Endodermal cell (in vitro differentiated cells): ENCODE results near the gene GRK1. TPM values are rescaled to one million over a fixed set of nuclear protein-coding genes. Genes with fewer than 3 reads are reported as not detected.
"Not testable (repeated sequence)": the region's sequence is repeated elsewhere in the genome, so short reads cannot be mapped to it uniquely, and the experiment has no call there.

Source experiments
- DNase-seq: peaks from one replicate; pipeline ENCODE4 v3.0.0-alpha.2; 2017
- H3K27ac ChIP-seq: 2 replicates; pipeline ENCODE4 v1.5.1; 2013; ENCODE audit warnings: mild to moderate bottlenecking, low read depth, low read length, moderate library complexity
- H3K27me3 ChIP-seq: 2 replicates; pipeline ENCODE4 v1.6.1; 2013; ENCODE audit warnings: mild to moderate bottlenecking, low read length, moderate library complexity; ENCODE audit not compliant: insufficient read depth, control insufficient read depth, poor library complexity, severe bottlenecking
- H3K36me3 ChIP-seq: 2 replicates; pipeline ENCODE4 v1.7.0; 2013; ENCODE audit warnings: mild to moderate bottlenecking, low read length, moderate library complexity; ENCODE audit not compliant: control insufficient read depth, insufficient read depth
- H3K4me1 ChIP-seq: one replicate; pipeline ENCODE4 v1.7.0; 2013; ENCODE audit warnings: low read length; ENCODE audit not compliant: control insufficient read depth, insufficient read depth
- H3K4me3 ChIP-seq: 2 replicates; pipeline ENCODE4 v1.5.1; 2013; ENCODE audit warnings: mild to moderate bottlenecking, low read length, moderate library complexity
- H3K9ac ChIP-seq: 2 replicates; pipeline ENCODE4 v1.6.1; 2013; ENCODE audit warnings: mild to moderate bottlenecking, low read length, moderate library complexity; ENCODE audit not compliant: poor library complexity, severe bottlenecking; ENCODE audit errors: extremely low read depth
- H3K9me3 ChIP-seq: 2 replicates; pipeline ENCODE4 v1.6.1; 2013; ENCODE audit warnings: mild to moderate bottlenecking, low read length, moderate library complexity; ENCODE audit not compliant: control insufficient read depth
- H3K27ac Mint-ChIP-seq: 2 replicates; pipeline ENCODE4 v1.8.0; 2020; ENCODE audit warnings: mixed read lengths
- H3K27me3 Mint-ChIP-seq: 2 replicates; pipeline ENCODE4 v1.8.0; 2021; ENCODE audit warnings: mild to moderate bottlenecking, mixed read lengths; ENCODE audit not compliant: insufficient read depth
- H3K36me3 Mint-ChIP-seq: 2 replicates; pipeline ENCODE4 v1.8.0; 2020; ENCODE audit warnings: low read depth, mixed read lengths
- H3K4me1 Mint-ChIP-seq: 2 replicates; pipeline ENCODE4 v1.8.0; 2020; ENCODE audit warnings: mixed read lengths
- H3K4me3 Mint-ChIP-seq: 2 replicates; pipeline ENCODE4 v1.8.0; 2020; ENCODE audit warnings: mild to moderate bottlenecking, moderate library complexity, mixed read lengths
- H3K9me3 Mint-ChIP-seq: 2 replicates; pipeline ENCODE4 v1.8.0; 2020; ENCODE audit warnings: mild to moderate bottlenecking, mixed read lengths
- CTCF ChIP-seq: fragments of 200-600 bp; sonication (generic); conservative IDR thresholded peaks from 2 replicates; pipeline ENCODE4 v1.5.0; 2021; ENCODE audit warnings: antibody characterized with exemption, mild to moderate bottlenecking
- WGBS, 2 experiments: methylation state at CpG; one replicate each; pipeline versions ENCODE4 v1.1.5 to v1.1.7; 2013; ENCODE audit warnings: missing lambda C conversion rate in 2 of 2, mixed read lengths in 1 of 2; ENCODE audit not compliant: insufficient coverage in 1 of 2, insufficient read length in 1 of 2; 5-methylcytosine and 5-hydroxymethylcytosine counted together
- total RNA-seq, 2 donors: library from RNA; stranded (reverse); fragmentation: NEBNext Ultra II Directional in 1 of 2; extraction: Animal tissue kit (Norgen Biotek cat#: 25700) in 1 of 2; gene quantifications; 2 replicates in 1 of 2; 3 replicates in 1 of 2; pipeline ENCODE4 v1.2.1, GENCODE V29; 2021

GRK1 gene
- total RNA-seq, 2 donors from 2014 or later = 1.7 to 2.5 TPM

- Mint-ChIP-seq H3K27ac (no peak overlapping the region), H3K4me3 (no peak overlapping the region), H3K9me3 (peaks cover 8% of the 10 kb centered on the region), H3K36me3 (no peaks in the 10 kb centered on the region), H3K27me3 (peaks cover 2% of the 10 kb centered on the region), H3K4me1 (no peaks in the 10 kb centered on the region)
- H3K9me3 ChIP-seq = peaks cover 6% of the 10 kb centered on the region
- H3K4me3 ChIP-seq = no peak overlapping the region
- no peak overlapping the region for H3K27ac ChIP-seq
- no peak for TF ChIP-seq CTCF
- DNase-seq = no peak
- WGBS, 2 experiments = 92% methylated on average over 11 of the region's 11 CpGs
- H3K36me3 ChIP-seq = no peaks in the 10 kb centered on the region
- no peaks in the 10 kb centered on the region for H3K27me3 ChIP-seq
- H3K4me1 ChIP-seq = no peaks in the 10 kb centered on the region
- H3K9ac ChIP-seq = no peak overlapping the region
Observed at GRCh38 chr13:113749967-113750366, 82.9 kb downstream of the GRK1 start.

- peaks cover 8% of the 10 kb centered on the region for H3K9me3 Mint-ChIP-seq
- H3K4me1 Mint-ChIP-seq = no peaks in the 10 kb centered on the region
- no peaks in the 10 kb centered on the region for H3K36me3 Mint-ChIP-seq
- H3K9ac ChIP-seq = no peak overlapping the region
- no peak overlapping the region for H3K4me3 Mint-ChIP-seq
- H3K27ac Mint-ChIP-seq = no peak overlapping the region
- H3K27me3 Mint-ChIP-seq = peaks cover 2% of the 10 kb centered on the region
- H3K4me1 ChIP-seq = no peaks in the 10 kb centered on the region
- TF ChIP-seq CTCF = no peak
- no peak overlapping the region for H3K4me3 ChIP-seq
- 90 to 91% methylated on average over 14 to 23 of the region's 23 CpGs for WGBS, 2 experiments
- H3K9me3 ChIP-seq = peaks cover 6% of the 10 kb centered on the region
- no peaks in the 10 kb centered on the region for H3K36me3 ChIP-seq
- no peak overlapping the region for H3K27ac ChIP-seq
- DNase-seq = no peak
- no peaks in the 10 kb centered on the region for H3K27me3 ChIP-seq
Observed at GRCh38 chr13:113750554-113751399, 83.8 kb downstream of the GRK1 start.

- Mint-ChIP-seq H3K27me3 (peaks cover 2% of the 10 kb centered on the region), H3K4me3 (no peak overlapping the region), H3K36me3 (no peaks in the 10 kb centered on the region), H3K4me1 (no peaks in the 10 kb centered on the region), H3K9me3 (peaks cover 8% of the 10 kb centered on the region), H3K27ac (no peak overlapping the region)
- no peak for DNase-seq
- Histone ChIP-seq H3K4me3 (no peak overlapping the region), H3K9ac (no peak overlapping the region), H3K9me3 (peaks cover 6% of the 10 kb centered on the region), H3K27me3 (no peaks in the 10 kb centered on the region), H3K36me3 (no peaks in the 10 kb centered on the region), H3K4me1 (no peaks in the 10 kb centered on the region), H3K27ac (no peak overlapping the region)
- WGBS, 2 experiments = 93 to 96% methylated on average over 19 of the region's 19 CpGs
- no peak for TF ChIP-seq CTCF
Observed at GRCh38 chr13:113751491-113751890, 84.5 kb downstream of the GRK1 start.

GRCh38 chr13:113752211-113752986 lies 85.4 kb downstream of the GRK1 start:
- not testable (repeated sequence) for H3K27ac ChIP-seq, H3K27ac Mint-ChIP-seq, H3K4me3 Mint-ChIP-seq, H3K9ac ChIP-seq, H3K9me3 Mint-ChIP-seq, H3K4me1 ChIP-seq, H3K27me3 ChIP-seq, DNase-seq, H3K4me1 Mint-ChIP-seq, H3K27me3 Mint-ChIP-seq, H3K36me3 Mint-ChIP-seq, H3K4me3 ChIP-seq, H3K36me3 ChIP-seq, H3K9me3 ChIP-seq
- WGBS, 2 experiments = 90 to 100% methylated on average over 7 to 47 of the region's 78 CpGs
